Measurements from ENCODE around the gene CFAP58. TPM values are rescaled to one million over a fixed set of nuclear protein-coding genes. Genes with fewer than 3 reads are reported as not detected.

The CFAP58 gene
- total RNA-seq, 2 experiments from 2014 or later: not detected

DNA sequence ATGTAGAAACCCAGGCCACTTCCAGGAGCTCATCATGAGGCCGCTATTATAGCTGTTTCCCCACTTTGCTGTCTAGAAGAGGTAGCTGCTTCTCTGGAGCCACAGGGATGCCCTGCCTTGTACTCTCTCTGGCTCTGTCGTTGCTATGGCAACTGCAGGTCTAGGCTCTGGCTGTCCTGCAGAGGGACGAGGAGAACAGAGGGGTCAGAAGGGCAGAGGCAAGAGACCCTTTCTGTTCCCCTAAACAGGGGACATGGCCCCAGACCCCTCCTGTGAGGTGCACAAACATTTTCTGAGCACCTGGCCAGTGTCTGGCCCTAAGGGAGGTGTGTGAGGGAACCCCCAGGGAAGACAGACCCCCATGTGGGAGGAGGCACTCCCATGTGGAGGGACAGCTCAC is 46.7 kb upstream of the CFAP58 start:
- intact Hi-C loops (cut with DNase I, micrococcal nuclease): loop anchor here in 1 of 2 experiments (2.0 kb wide), 1 partner anchor 16 kb away; no protein-coding TSS in a partner anchor
- Mint-ChIP-seq H3K4me3 (no peak overlapping the region), H3K27ac (peak overlapping the region; percentile 71), H3K4me1 (ENCODE audit: low read depth) (peaks cover 75% of the 10 kb centered on the region), H3K27me3 (no peaks in the 10 kb centered on the region), H3K9me3 (no peaks in the 10 kb centered on the region), H3K36me3 (ENCODE audit: low read depth) (peaks cover 22% of the 10 kb centered on the region)
- ChIA-PET CTCF (interaction anchor here (1.4 to 6.0 kb wide), 3 partner anchors 30 to 45 kb away, joined by 3 to 107 read pairs (median 37); partner anchors contain the start of genes CFAP58 and ITPRIP), POLR2A (interaction anchor here (1.2 to 5.6 kb wide), 10 partner anchors 12 to 45 kb away, joined by 3 to 99 read pairs (median 8); partner anchors contain the start of genes CFAP58, GSTO2 and ITPRIP)
- no peaks in the 10 kb centered on the region for H3K9me3 ChIP-seq (ENCODE audit: control insufficient read depth in 1 of 2, insufficient read depth in 1 of 2, low read length in 2 of 2)
- H3K4me1 ChIP-seq (ENCODE audit: insufficient read depth, low read length): peaks cover 80% of the 10 kb centered on the region
- no peak for TF ChIP-seq CTCF (IDR thresholded peaks at IDR 0.05)
- DNase-seq (no peak), ATAC-seq (ENCODE audit: poor library complexity) (no peak)
- H3K4me3 ChIP-seq (ENCODE audit: low read length): no peak overlapping the region
- H3K36me3 ChIP-seq (ENCODE audit: insufficient read depth, low read length): peaks cover 15% of the 10 kb centered on the region
- H3K27ac ChIP-seq (ENCODE audit: low read depth in 1 of 2, low read length in 2 of 2): no peak overlapping the region
- no peaks in the 10 kb centered on the region for H3K27me3 ChIP-seq (ENCODE audit: control insufficient read depth in 1 of 2, insufficient read depth in 2 of 2, low read length in 2 of 2)

GRCh38 chr10:104307576-104308438 is 45.8 kb upstream of the CFAP58 start:
- Histone ChIP-seq H3K9me3 (ENCODE audit: control insufficient read depth in 1 of 2, insufficient read depth in 1 of 2, low read length in 2 of 2) (no peaks in the 10 kb centered on the region), H3K4me1 (ENCODE audit: insufficient read depth, low read length) (peaks cover 80% of the 10 kb centered on the region), H3K4me3 (ENCODE audit: low read length) (no peak overlapping the region), H3K27me3 (ENCODE audit: control insufficient read depth in 1 of 2, insufficient read depth in 2 of 2, low read length in 2 of 2) (no peaks in the 10 kb centered on the region), H3K36me3 (ENCODE audit: insufficient read depth, low read length) (peaks cover 23% of the 10 kb centered on the region), H3K27ac (ENCODE audit: low read depth in 1 of 2, low read length in 2 of 2) (no peak overlapping the region)
- intact Hi-C loops (cut with DNase I, micrococcal nuclease): loop anchor here in 1 of 2 experiments (1.0 to 2.0 kb wide), 3 partner anchors 14 to 21 kb away; no protein-coding TSS in a partner anchor
- DNase-seq (no peak), ATAC-seq (ENCODE audit: poor library complexity) (no peak)
- ChIA-PET POLR2A (interaction anchor here (0.7 to 5.6 kb wide), 11 partner anchors 13 to 44 kb away, joined by 3 to 99 read pairs (median 7); partner anchors contain the start of genes CFAP58, GSTO2 and ITPRIP), CTCF (interaction anchor here (0.8 to 6.0 kb wide), 5 partner anchors 14 to 44 kb away, joined by 3 to 107 read pairs (median 6); partner anchors contain the start of genes CFAP58 and ITPRIP)
- TF ChIP-seq CTCF (IDR thresholded peaks at IDR 0.05): no peak
- peaks cover 31% of the 10 kb centered on the region for H3K36me3 Mint-ChIP-seq (ENCODE audit: low read depth)
- peaks cover 83% of the 10 kb centered on the region for H3K4me1 Mint-ChIP-seq (ENCODE audit: low read depth)
- H3K27me3 Mint-ChIP-seq: no peaks in the 10 kb centered on the region
- H3K4me3 Mint-ChIP-seq: peak overlapping the region; percentile 63
- peak overlapping the region; percentile 71 for H3K27ac Mint-ChIP-seq
- H3K9me3 Mint-ChIP-seq: no peaks in the 10 kb centered on the region

GRCh38 chr10:104308439-104308903 is 45.2 kb upstream of the CFAP58 start:
- TF ChIP-seq CTCF (IDR thresholded peaks at IDR 0.05): no peak
- H3K4me1 ChIP-seq (ENCODE audit: insufficient read depth, low read length): peaks cover 78% of the 10 kb centered on the region
- peak overlapping the region in 1 of 2 donors; percentile 44 for H3K27ac ChIP-seq (ENCODE audit: low read depth in 1 of 2, low read length in 2 of 2)
- Mint-ChIP-seq H3K27ac (peak overlapping the region; percentile 71), H3K36me3 (ENCODE audit: low read depth) (peaks cover 38% of the 10 kb centered on the region), H3K9me3 (no peaks in the 10 kb centered on the region), H3K4me3 (peak overlapping the region; percentile 63), H3K4me1 (ENCODE audit: low read depth) (peaks cover 83% of the 10 kb centered on the region), H3K27me3 (no peaks in the 10 kb centered on the region)
- H3K36me3 ChIP-seq (ENCODE audit: insufficient read depth, low read length): peaks cover 29% of the 10 kb centered on the region
- intact Hi-C loops (cut with DNase I, micrococcal nuclease): loop anchor here in 1 of 2 experiments (1.0 to 2.0 kb wide), 2 partner anchors 14 to 20 kb away; no protein-coding TSS in a partner anchor
- ChIA-PET CTCF (interaction anchor here (1.8 to 6.0 kb wide), 3 partner anchors 13 to 43 kb away, joined by 5 to 107 read pairs (median 6); partner anchors contain the start of genes CFAP58 and ITPRIP), POLR2A (interaction anchor here (1.0 to 4.9 kb wide), 5 partner anchors 13 to 43 kb away, joined by 3 to 99 read pairs (median 30); partner anchors contain the start of gene ITPRIP)
- H3K9me3 ChIP-seq (ENCODE audit: control insufficient read depth in 1 of 2, insufficient read depth in 1 of 2, low read length in 2 of 2): no peaks in the 10 kb centered on the region
- no peak overlapping the region for H3K4me3 ChIP-seq (ENCODE audit: low read length)
- H3K27me3 ChIP-seq (ENCODE audit: control insufficient read depth in 1 of 2, insufficient read depth in 2 of 2, low read length in 2 of 2): no peaks in the 10 kb centered on the region
- ATAC-seq (ENCODE audit: poor library complexity) (peak; percentile 69), DNase-seq (peak in 5 of 14 experiments; percentile 40 to 56 (median 54))
